GM18873 (cell line): Measurements from ENCODE around the gene FLRT1.
"Not testable (repeated sequence)": the region's sequence is repeated elsewhere in the genome, so short reads cannot be mapped to it uniquely, and the experiment has no call there.

Experiments
- ATAC-seq: cut with Tn5 transposase; IDR thresholded peaks from one replicate; pipeline ENCODE4 v1.9.1; 2021; ENCODE audit warnings: mild to moderate bottlenecking, moderate library complexity, moderate number of reproducible peaks; ENCODE audit not compliant: unreplicated experiment, low FRiP score

Gene FLRT1

DNA sequence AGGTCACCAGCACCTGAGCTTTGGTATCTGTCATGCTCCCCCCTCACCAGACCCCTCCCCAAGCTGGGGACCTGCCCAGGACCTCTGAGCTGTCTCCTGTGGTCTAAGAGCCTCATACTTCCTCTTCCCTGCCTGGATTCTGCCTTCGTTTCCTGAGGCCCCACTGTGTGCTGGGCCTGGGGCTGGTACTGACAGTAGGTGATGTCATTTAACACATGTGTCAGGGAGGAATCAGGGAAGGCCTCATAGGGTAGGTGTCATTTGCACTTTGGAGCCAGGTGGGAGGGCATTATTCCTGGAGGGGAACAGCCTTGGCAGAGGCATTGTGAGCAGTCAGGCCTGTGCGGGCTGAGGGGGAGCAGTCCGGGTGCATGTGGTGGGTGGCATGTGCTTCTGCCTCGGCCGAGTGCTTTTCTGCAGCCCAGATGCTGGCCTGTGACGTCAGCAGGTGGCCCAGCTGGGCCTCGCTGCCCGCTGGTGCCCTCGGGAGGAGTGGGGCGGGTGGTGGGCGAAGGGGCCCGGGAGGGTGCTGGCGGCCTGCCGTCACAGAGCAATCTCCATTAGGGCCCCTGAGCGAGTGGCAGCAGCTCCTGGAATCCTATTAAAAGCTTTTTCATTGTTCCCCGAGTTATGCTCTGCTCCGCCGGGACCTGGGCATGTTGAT is 9.1 kb downstream of the FLRT1 start:
- ATAC-seq, result no peak

- ATAC-seq, result no peak
Observed at GRCh38 chr11:64045700-64046099, 10.0 kb downstream of the FLRT1 start.

- not testable (repeated sequence) for ATAC-seq
Observed at GRCh38 chr11:64047373-64047772, 11.6 kb downstream of the FLRT1 start.

- ATAC-seq, result no peak
Observed at GRCh38 chr11:64048042-64048854, 12.5 kb downstream of the FLRT1 start.

- ATAC-seq, result no peak
Observed at GRCh38 chr11:64049509-64049908, 13.8 kb downstream of the FLRT1 start.

- no peak for ATAC-seq
Observed at GRCh38 chr11:64051297-64051696, 15.6 kb downstream of the FLRT1 start.

DNA sequence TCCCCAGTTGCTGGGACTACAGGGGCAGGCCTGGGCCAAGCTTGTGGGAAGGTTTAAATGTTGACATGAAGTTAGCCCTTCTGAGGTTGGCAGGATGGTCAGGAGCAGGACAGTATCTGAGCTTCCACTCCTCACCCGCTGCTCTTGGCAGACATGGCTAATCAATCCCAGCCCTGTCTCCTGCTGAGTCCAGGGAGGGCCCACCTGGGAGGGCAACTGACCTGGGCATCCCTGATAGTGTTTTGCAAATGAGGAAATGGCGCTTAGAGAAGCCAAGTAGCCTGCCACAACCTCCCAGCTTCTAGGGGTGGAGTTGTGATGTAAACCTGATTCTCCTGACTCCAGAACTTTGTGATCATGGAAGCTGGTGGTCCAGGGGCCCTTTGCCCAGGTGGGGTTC is 16.7 kb downstream of the FLRT1 start:
- ATAC-seq, result no peak

DNA sequence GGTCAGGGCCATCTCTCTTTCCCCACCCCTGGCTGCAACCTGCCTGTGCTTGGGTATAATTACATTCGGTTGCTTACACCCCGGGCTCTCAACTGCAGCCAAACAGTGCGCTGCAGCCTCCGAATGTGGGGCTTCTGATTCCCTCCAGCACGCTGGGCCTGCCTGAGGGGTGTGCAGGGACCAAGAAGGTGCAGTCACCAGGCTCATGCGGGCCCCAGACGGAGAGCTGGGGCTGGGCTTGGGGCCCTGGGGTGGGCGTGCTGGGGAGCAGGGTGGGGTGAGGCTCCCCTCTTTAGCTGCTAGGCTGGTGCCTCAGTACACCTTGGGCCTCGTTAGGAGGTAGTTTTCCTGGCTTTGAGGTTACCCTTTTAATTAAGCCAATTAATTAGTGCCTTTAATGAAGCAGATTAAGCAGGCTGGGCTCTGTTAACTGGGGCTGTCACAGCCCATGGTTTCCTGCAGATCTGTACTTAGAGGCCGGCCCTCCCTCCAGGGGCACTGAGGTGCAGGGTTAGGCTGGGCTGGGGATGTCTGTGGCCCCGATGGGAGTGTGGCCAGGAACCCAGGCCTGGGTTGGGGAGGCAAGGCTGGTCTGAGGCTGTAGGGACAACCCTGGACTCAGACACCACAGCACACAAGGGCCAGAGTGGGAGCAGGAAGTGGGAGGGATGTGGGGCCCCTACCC is 17.3 kb downstream of the FLRT1 start:
- no peak for ATAC-seq

- ATAC-seq, result no peak
Observed at GRCh38 chr11:64053699-64054098, 18.0 kb downstream of the FLRT1 start.

- ATAC-seq, result no peak
Observed at GRCh38 chr11:64055077-64055476, 19.3 kb downstream of the FLRT1 start.

- no peak for ATAC-seq
Observed at GRCh38 chr11:64056213-64056785, 20.6 kb downstream of the FLRT1 start.

- no peak for ATAC-seq
Observed at GRCh38 chr11:64056861-64057260, 21.1 kb downstream of the FLRT1 start.

DNA sequence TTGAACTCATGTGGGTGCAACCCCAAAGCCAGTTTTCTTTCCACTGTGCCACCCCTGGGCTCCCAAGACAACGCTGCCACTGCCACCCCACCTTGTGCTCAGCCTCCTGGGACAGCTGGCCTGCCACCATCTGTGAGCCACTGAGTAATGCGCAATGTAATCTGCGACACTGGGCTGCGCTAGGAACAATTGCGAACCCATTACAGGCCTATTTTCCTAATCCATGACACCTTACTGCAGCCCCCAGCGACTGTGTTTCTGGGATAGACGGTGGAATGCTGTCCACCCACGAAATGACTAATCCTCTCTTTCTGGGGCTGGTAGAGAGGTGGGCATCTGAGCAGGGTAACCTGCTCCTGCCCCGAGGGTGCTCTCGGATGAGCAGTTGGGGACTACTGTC is 22.2 kb downstream of the FLRT1 start:
- no peak for ATAC-seq

GRCh38 chr11:64058494-64058893 is 22.8 kb downstream of the FLRT1 start:
- no peak for ATAC-seq

DNA sequence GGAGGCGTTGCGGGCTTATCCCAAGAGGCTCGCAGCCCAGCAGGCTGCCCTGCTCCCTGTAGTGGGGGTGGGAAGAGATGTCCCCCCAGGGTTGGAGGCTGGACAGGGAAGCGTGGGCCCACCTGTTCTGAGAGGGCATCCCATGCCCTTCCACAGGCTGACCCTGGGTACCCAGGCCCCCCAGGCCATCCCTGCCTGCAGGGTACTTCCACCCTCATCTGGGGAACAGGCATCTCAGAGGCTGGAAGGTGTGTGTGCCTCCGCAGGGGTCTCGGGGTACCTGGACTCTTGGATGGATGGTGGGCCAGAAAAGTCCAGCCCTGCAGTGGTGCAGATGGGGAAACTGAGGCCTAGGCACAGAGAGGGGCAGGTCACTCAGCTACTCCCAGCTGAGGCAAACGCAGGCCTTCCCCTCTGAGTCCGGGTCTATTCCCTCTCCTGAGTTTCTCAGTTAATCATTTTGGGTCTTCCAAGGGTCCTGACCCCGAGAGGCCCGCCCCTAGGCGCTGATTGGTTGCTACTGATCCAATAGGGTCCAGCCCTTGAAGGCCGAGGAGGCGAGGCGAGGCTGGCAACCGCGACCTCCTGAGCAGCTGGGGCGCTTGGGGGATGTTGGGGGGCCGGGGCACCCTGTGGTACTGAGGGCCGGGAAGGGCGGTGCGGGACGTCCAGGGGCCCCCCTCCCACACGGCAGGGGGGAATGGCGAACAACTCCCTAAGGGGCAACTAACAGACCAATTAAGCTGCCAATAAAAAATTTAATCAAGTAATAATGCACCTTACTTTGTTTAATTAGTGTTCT is 23.8 kb downstream of the FLRT1 start:
- no peak for ATAC-seq

GRCh38 chr11:64060263-64060860 is 24.6 kb downstream of the FLRT1 start:
- ATAC-seq, result no peak

GRCh38 chr11:64060861-64061444 is 25.2 kb downstream of the FLRT1 start:
- no peak for ATAC-seq

GRCh38 chr11:64062185-64063039 is 26.7 kb downstream of the FLRT1 start:
- no peak for ATAC-seq

GRCh38 chr11:64063777-64064176 is 28.0 kb downstream of the FLRT1 start:
- ATAC-seq, result no peak
